ENCODE measurements around the gene SPA17. TPM values are rescaled to one million over a fixed set of nuclear protein-coding genes. Genes with fewer than 3 reads are reported as not detected.
A peak's percentile ranks its signal among the peaks of the same experiment; 100 is the strongest.

The SPA17 gene
- polyA plus RNA-seq, 3 donors: 0.75 to 6.7 (median 4.2) TPM

DNA sequence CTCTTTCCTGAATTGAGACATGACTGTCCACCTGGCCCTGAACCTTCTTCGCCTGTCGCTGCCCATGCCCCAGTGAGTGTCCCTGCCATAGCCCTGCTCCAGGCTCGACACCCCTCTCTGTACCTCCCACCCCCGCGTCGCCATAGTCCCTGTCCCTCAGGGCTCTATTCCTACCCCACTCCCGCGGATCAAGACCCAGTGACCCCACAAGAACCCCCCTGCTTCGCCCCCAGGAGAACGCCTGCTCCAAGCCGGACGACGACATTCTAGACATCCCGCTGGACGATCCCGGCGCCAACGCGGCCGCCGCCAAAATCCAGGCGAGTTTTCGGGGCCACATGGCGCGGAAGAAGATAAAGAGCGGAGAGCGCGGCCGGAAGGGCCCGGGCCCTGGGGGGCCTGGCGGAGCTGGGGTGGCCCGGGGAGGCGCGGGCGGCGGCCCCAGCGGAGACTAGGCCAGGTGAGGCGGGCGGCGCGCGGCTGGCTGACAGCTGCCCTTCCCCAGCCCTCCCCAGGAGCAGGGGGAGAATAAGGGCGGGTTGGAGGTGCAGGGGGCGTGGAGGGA, 71.6 kb downstream of the SPA17 start:
- Histone ChIP-seq H3K79me2 (ENCODE audit: insufficient read depth, low read length) (peaks cover 44% of the 10 kb centered on the region), H3K27ac (ENCODE audit: low read depth in 1 of 2, low read length in 2 of 2) (no peak overlapping the region), H3K36me3 (replicated peaks in 1 of 2; ENCODE audit: control insufficient read depth in 1 of 2, insufficient read depth in 2 of 2, low read length in 2 of 2) (peaks cover 13 to 21% of the 10 kb centered on the region in 2 donors), H3K4me1 (ENCODE audit: control insufficient read depth in 1 of 2, insufficient read depth in 2 of 2, low read length in 2 of 2) (peaks cover 70 to 78% of the 10 kb centered on the region in 2 donors), H4K20me1 (ENCODE audit: insufficient read depth, low read length) (peaks cover 59% of the 10 kb centered on the region), H3K4me3 (replicated peaks in 1 of 3; ENCODE audit: low read depth in 2 of 3, low read length in 3 of 3) (peak overlapping the region in 1 of 3 experiments; percentile 91), H2AFZ (ENCODE audit: insufficient read depth, low read depth, low read length, poor library complexity, severe bottlenecking) (no peak overlapping the region), H3K9me3 (replicated peaks in 1 of 2; ENCODE audit: control insufficient read depth in 1 of 2, insufficient read depth in 1 of 2, low read length in 2 of 2) (no peaks in the 10 kb centered on the region), H3K4me2 (replicated peaks; ENCODE audit: extremely low read depth, low read length, poor library complexity, severe bottlenecking) (peak overlapping the region; percentile 95), H3K9ac (ENCODE audit: insufficient read depth, low read length, poor library complexity, severe bottlenecking) (no peak overlapping the region), H3K27me3 (ENCODE audit: control insufficient read depth in 2 of 2, insufficient read depth in 2 of 2, low read length in 2 of 2) (no peaks in the 10 kb centered on the region)
- TF ChIP-seq, protein P1, sequence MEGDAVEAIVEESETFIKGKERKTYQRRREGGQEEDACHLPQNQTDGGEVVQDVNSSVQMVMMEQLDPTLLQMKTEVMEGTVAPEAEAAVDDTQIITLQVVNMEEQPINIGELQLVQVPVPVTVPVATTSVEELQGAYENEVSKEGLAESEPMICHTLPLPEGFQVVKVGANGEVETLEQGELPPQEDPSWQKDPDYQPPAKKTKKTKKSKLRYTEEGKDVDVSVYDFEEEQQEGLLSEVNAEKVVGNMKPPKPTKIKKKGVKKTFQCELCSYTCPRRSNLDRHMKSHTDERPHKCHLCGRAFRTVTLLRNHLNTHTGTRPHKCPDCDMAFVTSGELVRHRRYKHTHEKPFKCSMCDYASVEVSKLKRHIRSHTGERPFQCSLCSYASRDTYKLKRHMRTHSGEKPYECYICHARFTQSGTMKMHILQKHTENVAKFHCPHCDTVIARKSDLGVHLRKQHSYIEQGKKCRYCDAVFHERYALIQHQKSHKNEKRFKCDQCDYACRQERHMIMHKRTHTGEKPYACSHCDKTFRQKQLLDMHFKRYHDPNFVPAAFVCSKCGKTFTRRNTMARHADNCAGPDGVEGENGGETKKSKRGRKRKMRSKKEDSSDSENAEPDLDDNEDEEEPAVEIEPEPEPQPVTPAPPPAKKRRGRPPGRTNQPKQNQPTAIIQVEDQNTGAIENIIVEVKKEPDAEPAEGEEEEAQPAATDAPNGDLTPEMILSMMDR (IDR thresholded peaks at IDR 0.05): no peak
- H3K27ac Mint-ChIP-seq: peak overlapping the region in 1 of 7 donors; percentile 82
- WGBS (ENCODE audit: insufficient coverage): 86% methylated on average over 36 of the region's 44 CpGs
- intact Hi-C loops (cut with micrococcal nuclease): no loop called here
- peaks cover 0 to 3% (median 0%) of the 10 kb centered on the region in 7 donors for H3K9me3 Mint-ChIP-seq
- peaks cover under 1 to 9% (median 5%) of the 10 kb centered on the region in 3 donors for H3K27me3 Mint-ChIP-seq (ENCODE audit: low read depth in 3 of 3)
- DNase-seq: no peak
- H3K4me3 Mint-ChIP-seq: no peak overlapping the region
- peaks cover 77% of the 10 kb centered on the region for H3K4me1 Mint-ChIP-seq
- peaks cover 19 to 28% of the 10 kb centered on the region in 2 donors for H3K36me3 Mint-ChIP-seq

DNA sequence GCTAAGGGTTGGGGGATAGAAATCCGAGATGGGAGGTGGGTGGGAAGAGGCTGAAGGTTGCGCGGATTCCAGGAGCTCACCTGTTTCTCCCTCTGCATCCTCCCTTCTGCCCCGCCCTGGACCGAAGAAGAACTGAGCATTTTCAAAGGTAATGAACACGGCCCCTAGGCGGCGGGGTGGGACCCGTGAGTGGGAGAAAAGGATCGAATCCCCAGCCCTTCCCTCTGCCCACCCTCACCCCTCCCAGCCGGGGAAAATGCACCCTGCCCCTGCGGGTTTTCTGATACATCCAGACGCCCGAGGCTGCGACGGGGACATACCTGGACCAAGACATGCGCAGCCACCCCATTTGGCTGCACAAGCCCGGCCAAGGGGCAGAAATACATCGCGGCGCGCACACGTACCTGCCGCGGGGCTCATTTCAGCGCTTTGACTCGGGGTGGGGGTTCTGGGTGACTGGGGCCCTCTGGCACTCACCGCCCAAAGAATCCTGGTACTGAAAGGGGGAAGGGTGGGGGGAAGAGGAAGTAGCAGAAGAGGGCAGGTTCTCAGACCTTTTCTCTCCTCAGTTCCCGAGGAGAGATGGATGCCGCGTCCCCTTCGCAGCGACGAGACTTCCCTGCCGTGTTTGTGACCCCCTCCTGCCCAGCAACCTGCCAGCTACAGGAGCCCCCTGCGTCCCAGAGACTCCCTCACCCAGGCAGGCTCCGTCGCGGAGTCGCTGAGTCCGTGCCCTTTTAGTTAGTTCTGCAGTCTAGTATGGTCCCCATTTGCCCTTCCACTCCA, 72.3 kb downstream of the SPA17 start:
- H3K79me2 ChIP-seq (ENCODE audit: insufficient read depth, low read length): peaks cover 38% of the 10 kb centered on the region
- peak overlapping the region; percentile 55 to 80 for H3K27ac ChIP-seq (ENCODE audit: low read depth in 1 of 2, low read length in 2 of 2)
- intact Hi-C loops (cut with micrococcal nuclease): no loop called here
- H3K4me1 Mint-ChIP-seq: peaks cover 74% of the 10 kb centered on the region
- peak overlapping the region; percentile 91 for H2AFZ ChIP-seq (ENCODE audit: insufficient read depth, low read depth, low read length, poor library complexity, severe bottlenecking)
- H3K36me3 ChIP-seq (replicated peaks in 1 of 2; ENCODE audit: control insufficient read depth in 1 of 2, insufficient read depth in 2 of 2, low read length in 2 of 2): peaks cover 13 to 21% of the 10 kb centered on the region in 2 donors
- peaks cover 66 to 77% of the 10 kb centered on the region in 2 donors for H3K4me1 ChIP-seq (ENCODE audit: control insufficient read depth in 1 of 2, insufficient read depth in 2 of 2, low read length in 2 of 2)
- H3K9me3 Mint-ChIP-seq: peaks cover 0 to 3% (median 0%) of the 10 kb centered on the region in 7 donors
- H3K4me3 ChIP-seq (replicated peaks in 1 of 3; ENCODE audit: low read depth in 2 of 3, low read length in 3 of 3): peak overlapping the region; percentile 41 to 91 (median 65)
- peak overlapping the region; percentile 95 for H3K4me2 ChIP-seq (replicated peaks; ENCODE audit: extremely low read depth, low read length, poor library complexity, severe bottlenecking)
- H3K36me3 Mint-ChIP-seq: peaks cover 19 to 28% of the 10 kb centered on the region in 2 donors
- peak; percentile 27 to 50 (median 28) for DNase-seq
- TF ChIP-seq, protein P1 (IDR thresholded peaks at IDR 0.05): no peak
- peak overlapping the region; percentile 79 to 93 (median 89) for H3K27ac Mint-ChIP-seq
- H3K27me3 ChIP-seq (ENCODE audit: control insufficient read depth in 2 of 2, insufficient read depth in 2 of 2, low read length in 2 of 2): no peaks in the 10 kb centered on the region
- WGBS (ENCODE audit: insufficient coverage): under 1% methylated on average over 25 of the region's 41 CpGs
- H4K20me1 ChIP-seq (ENCODE audit: insufficient read depth, low read length): peaks cover 52% of the 10 kb centered on the region
- H3K27me3 Mint-ChIP-seq (ENCODE audit: low read depth in 3 of 3): peaks cover 3 to 10% (median 9%) of the 10 kb centered on the region in 3 donors
- no peaks in the 10 kb centered on the region for H3K9me3 ChIP-seq (replicated peaks in 1 of 2; ENCODE audit: control insufficient read depth in 1 of 2, insufficient read depth in 1 of 2, low read length in 2 of 2)
- H3K4me3 Mint-ChIP-seq: peak overlapping the region; percentile 98 to 99
- peak overlapping the region; percentile 52 for H3K9ac ChIP-seq (ENCODE audit: insufficient read depth, low read length, poor library complexity, severe bottlenecking)

All from CD14-positive monocyte (primary cell).